Gastroesophageal sphincter (tissue), 4 donors: Measurements from ENCODE around the gene ASAP2. TPM values are rescaled to one million over a fixed set of nuclear protein-coding genes. Genes with fewer than 3 reads are reported as not detected.

Experiments used
- ATAC-seq: fragments of 150-250 bp; one replicate; pipeline ENCODE4 v1.9.1; 2016; ENCODE audit warnings: mild to moderate bottlenecking, moderate library complexity
- H3K27ac ChIP-seq, 4 donors: fragments of 200-600 bp; sonication (generic) in 3 of 4; 1 replicate in 3 of 4; 2 replicates in 1 of 4; pipeline ENCODE4 v1.5.1; 2016 to 2019
- H3K27me3 ChIP-seq: fragments of 200-600 bp; sonication (generic); one replicate; pipeline ENCODE4 v1.5.1; 2019
- H3K36me3 ChIP-seq, 2 donors: fragments of 200-600 bp; sonication (generic); one replicate each; pipeline ENCODE4 v1.5.1; 2019; ENCODE audit warnings: control low read depth in 1 of 2
- H3K4me1 ChIP-seq, 3 donors: fragments of 200-600 bp; sonication (generic); 1 replicate in 2 of 3; 2 replicates in 1 of 3; pipeline ENCODE4 v1.5.1; 2016 to 2019; ENCODE audit warnings: control low read depth in 2 of 3
- H3K4me3 ChIP-seq, 2 donors: fragments of 200-600 bp; sonication (generic); one replicate each; pipeline ENCODE4 v1.5.1; 2019; ENCODE audit warnings: mild to moderate bottlenecking in 1 of 2, moderate library complexity in 1 of 2
- H3K9me3 ChIP-seq, 3 donors: fragments of 200-600 bp; sonication (generic); one replicate each; pipeline ENCODE4 v1.5.1; 2017 to 2019; ENCODE audit warnings: control low read depth in 2 of 3
- CTCF ChIP-seq, 4 experiments: fragments of 200-600 bp in 2 of 4; fragments of 450-650 bp in 2 of 4; sonication (generic) in 1 of 4; IDR thresholded peaks; one replicate each; pipeline ENCODE4 v1.5.1; 2017 to 2019; ENCODE audit warnings: antibody characterized with exemption in 4 of 4, mild to moderate bottlenecking in 2 of 4, moderate library complexity in 2 of 4
- EP300 ChIP-seq: sonication (generic); formaldehyde crosslinking; IDR thresholded peaks from one replicate; pipeline ENCODE4 v1.6.1; 2017; ENCODE audit warnings: antibody characterized with exemption, mild to moderate bottlenecking
- POLR2A ChIP-seq, 2 donors: fragments of 450-650 bp; IDR thresholded peaks; one replicate each; pipeline ENCODE4 v1.6.1; 2017; ENCODE audit warnings: antibody characterized with exemption in 2 of 2, mild to moderate bottlenecking in 2 of 2, moderate library complexity in 1 of 2
- POLR2AphosphoS5 ChIP-seq: sonication (generic); formaldehyde crosslinking; IDR thresholded peaks from one replicate; pipeline ENCODE4 v1.6.1; 2017; ENCODE audit warnings: antibody characterized with exemption
- WGBS, 2 donors: methylation state at CpG; one replicate each; pipeline ENCODE4 v1.1.5; 2018; ENCODE audit warnings: low coverage in 1 of 2; 5-methylcytosine and 5-hydroxymethylcytosine counted together
- total RNA-seq, 4 donors: library from RNA; depleted of rRNA; stranded (reverse); fragments of >200 nt; gene quantifications; one replicate each; pipeline ENCODE4 v1.1.0, GENCODE V29; 2016

The ASAP2 gene
- total RNA-seq, 4 donors from 2014 or later: 18.3 to 31.4 (median 26.2) TPM

- 24 to 35% methylated on average over 2 of the region's 4 CpGs for WGBS, 2 donors
- no peaks in the 10 kb centered on the region for H3K9me3 ChIP-seq
- no peaks in the 10 kb centered on the region for H3K27me3 ChIP-seq
- ATAC-seq: no peak
- H3K27ac ChIP-seq: peak overlapping the region in 3 of 4 donors; percentile 53 to 65 (median 60)
- TF ChIP-seq POLR2A (IDR thresholded peaks at IDR 0.05) (no peak), POLR2AphosphoS5 (no peak), CTCF (IDR thresholded peaks at IDR 0.05) (no peak), EP300 (no peak)
- no peaks in the 10 kb centered on the region for H3K36me3 ChIP-seq
- H3K4me1 ChIP-seq: peaks cover 0 to 89% (median 18%) of the 10 kb centered on the region in 3 donors
- H3K4me3 ChIP-seq: no peak overlapping the region
Observed at GRCh38 chr2:9211496-9211895, 4.9 kb downstream of the ASAP2 start.

- Histone ChIP-seq H3K27me3 (no peaks in the 10 kb centered on the region), H3K4me3 (no peak overlapping the region), H3K9me3 (no peaks in the 10 kb centered on the region), H3K36me3 (no peaks in the 10 kb centered on the region), H3K27ac (peak overlapping the region in 3 of 4 donors; percentile 53 to 65 (median 60)), H3K4me1 (peaks cover 0 to 93% (median 24%) of the 10 kb centered on the region in 3 donors)
- TF ChIP-seq EP300 (no peak), POLR2AphosphoS5 (no peak), POLR2A (IDR thresholded peaks at IDR 0.05) (no peak), CTCF (IDR thresholded peaks at IDR 0.05) (no peak)
- ATAC-seq: no peak
- WGBS, 2 donors: 88 to 96% methylated on average over 3 to 6 of the region's 9 CpGs
Observed at GRCh38 chr2:9212010-9212635, 5.5 kb downstream of the ASAP2 start.

GRCh38 chr2:9212661-9213411 lies 6.2 kb downstream of the ASAP2 start:
- no peak for TF ChIP-seq POLR2AphosphoS5
- TF ChIP-seq EP300: no peak
- TF ChIP-seq POLR2A (IDR thresholded peaks at IDR 0.05): no peak
- TF ChIP-seq CTCF (IDR thresholded peaks at IDR 0.05): no peak
- no peak overlapping the region for H3K4me3 ChIP-seq
- H3K27me3 ChIP-seq: no peaks in the 10 kb centered on the region
- no peaks in the 10 kb centered on the region for H3K36me3 ChIP-seq
- no peaks in the 10 kb centered on the region for H3K9me3 ChIP-seq
- H3K4me1 ChIP-seq: peaks cover 0 to 89% (median 26%) of the 10 kb centered on the region in 3 donors
- ATAC-seq: peak; percentile 44
- peak overlapping the region in 3 of 4 donors; percentile 53 to 75 (median 60) for H3K27ac ChIP-seq
- WGBS, 2 donors: 62 to 65% methylated on average over 10 to 12 of the region's 19 CpGs

DNA sequence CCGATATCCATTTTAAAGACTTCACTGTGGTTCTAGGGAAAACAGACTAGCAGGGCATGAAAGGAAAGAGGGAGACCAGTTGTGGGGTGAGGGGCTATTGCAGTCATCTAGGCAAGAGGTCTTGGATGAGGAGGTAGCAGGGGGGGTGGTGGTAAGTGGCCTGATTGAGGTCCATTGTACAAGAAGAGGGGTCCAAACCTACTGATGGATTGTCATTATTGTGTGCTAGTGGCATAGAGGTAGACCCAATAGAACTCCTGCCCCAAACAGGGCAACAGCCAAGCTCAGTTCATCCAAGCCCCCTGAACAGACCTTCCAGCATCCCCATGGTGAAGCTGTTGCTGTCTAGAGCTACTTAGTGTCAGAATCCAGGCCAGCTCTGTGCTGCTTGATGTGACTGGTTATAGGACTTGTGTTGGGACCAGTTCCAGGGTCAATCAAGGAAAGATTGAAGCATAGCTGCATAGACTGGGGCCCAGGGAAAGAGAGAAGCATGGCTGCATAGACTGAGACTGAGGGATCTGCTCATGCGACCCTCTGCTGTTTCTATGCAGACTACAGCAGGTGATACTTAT lies 7.0 kb downstream of the ASAP2 start:
- Histone ChIP-seq H3K27me3 (no peaks in the 10 kb centered on the region), H3K9me3 (no peaks in the 10 kb centered on the region), H3K36me3 (no peaks in the 10 kb centered on the region), H3K27ac (peak overlapping the region in 3 of 4 donors; percentile 53 to 75 (median 60)), H3K4me3 (no peak overlapping the region), H3K4me1 (peaks cover 0 to 81% (median 28%) of the 10 kb centered on the region in 3 donors)
- 96 to 100% methylated on average over 1 to 2 of the region's 2 CpGs for WGBS, 2 donors
- ATAC-seq: no peak
- TF ChIP-seq EP300 (no peak), POLR2AphosphoS5 (no peak), CTCF (IDR thresholded peaks at IDR 0.05) (no peak), POLR2A (IDR thresholded peaks at IDR 0.05) (no peak)
